Measurements from ENCODE around the gene SEC16A. TPM values are rescaled to one million over a fixed set of nuclear protein-coding genes. Genes with fewer than 3 reads are reported as not detected.

SEC16A gene, protein sequence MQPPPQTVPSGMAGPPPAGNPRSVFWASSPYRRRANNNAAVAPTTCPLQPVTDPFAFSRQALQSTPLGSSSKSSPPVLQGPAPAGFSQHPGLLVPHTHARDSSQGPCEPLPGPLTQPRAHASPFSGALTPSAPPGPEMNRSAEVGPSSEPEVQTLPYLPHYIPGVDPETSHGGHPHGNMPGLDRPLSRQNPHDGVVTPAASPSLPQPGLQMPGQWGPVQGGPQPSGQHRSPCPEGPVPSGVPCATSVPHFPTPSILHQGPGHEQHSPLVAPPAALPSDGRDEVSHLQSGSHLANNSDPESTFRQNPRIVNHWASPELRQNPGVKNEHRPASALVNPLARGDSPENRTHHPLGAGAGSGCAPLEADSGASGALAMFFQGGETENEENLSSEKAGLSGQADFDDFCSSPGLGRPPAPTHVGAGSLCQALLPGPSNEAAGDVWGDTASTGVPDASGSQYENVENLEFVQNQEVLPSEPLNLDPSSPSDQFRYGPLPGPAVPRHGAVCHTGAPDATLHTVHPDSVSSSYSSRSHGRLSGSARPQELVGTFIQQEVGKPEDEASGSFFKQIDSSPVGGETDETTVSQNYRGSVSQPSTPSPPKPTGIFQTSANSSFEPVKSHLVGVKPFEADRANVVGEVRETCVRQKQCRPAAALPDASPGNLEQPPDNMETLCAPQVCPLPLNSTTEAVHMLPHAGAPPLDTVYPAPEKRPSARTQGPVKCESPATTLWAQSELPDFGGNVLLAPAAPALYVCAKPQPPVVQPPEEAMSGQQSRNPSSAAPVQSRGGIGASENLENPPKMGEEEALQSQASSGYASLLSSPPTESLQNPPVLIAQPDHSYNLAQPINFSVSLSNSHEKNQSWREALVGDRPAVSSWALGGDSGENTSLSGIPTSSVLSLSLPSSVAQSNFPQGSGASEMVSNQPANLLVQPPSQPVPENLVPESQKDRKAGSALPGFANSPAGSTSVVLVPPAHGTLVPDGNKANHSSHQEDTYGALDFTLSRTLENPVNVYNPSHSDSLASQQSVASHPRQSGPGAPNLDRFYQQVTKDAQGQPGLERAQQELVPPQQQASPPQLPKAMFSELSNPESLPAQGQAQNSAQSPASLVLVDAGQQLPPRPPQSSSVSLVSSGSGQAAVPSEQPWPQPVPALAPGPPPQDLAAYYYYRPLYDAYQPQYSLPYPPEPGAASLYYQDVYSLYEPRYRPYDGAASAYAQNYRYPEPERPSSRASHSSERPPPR (N-terminal part only)
- total RNA-seq: 44.6 and 56.2 TPM in 2 replicates

DNA sequence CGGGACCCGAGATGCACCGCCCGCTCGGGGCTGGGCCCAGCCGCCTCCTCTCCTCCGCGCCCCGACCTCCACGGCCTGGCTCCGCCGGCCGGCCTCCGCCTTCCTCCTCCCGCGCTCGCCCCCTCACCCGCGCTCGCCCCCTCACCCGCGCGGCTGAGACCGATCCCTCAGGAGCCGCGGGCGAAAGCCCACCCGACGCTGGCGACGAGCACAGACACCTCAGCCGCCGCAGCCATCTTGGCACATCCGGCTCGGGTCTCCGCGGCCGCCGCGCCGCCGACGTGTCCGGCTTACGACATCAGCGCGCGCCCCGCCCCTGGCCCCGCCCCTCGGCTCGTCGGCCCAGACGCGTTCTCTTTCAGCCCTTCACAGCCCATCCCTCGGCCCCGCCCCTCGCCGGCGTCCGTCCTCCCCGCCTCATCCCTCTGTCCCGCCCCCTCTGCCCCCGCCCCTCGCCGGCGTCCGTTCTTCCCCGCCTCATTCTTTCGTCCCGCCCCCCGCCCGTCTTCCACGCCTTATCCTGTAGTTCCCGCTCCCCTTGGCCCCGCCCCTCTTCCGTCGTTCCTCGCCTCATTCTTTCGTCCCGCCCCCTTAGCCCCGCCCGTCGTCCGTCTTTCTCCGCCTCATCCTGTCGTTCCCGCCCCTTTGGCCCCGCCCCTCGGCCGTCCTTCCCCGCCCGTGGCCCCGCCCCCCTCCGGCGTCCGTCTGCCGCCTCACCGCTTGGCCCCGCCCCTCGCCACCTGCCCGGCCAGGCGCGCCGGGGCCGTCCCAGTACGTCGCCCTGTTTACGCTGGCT, at the start of gene SEC16A:
Gene SEC16A, minus strand, starts transcription at position 248 of the 796 bp plus-strand sequence. CDS start 5,425 bp downstream, outside the sequence.

DNA sequence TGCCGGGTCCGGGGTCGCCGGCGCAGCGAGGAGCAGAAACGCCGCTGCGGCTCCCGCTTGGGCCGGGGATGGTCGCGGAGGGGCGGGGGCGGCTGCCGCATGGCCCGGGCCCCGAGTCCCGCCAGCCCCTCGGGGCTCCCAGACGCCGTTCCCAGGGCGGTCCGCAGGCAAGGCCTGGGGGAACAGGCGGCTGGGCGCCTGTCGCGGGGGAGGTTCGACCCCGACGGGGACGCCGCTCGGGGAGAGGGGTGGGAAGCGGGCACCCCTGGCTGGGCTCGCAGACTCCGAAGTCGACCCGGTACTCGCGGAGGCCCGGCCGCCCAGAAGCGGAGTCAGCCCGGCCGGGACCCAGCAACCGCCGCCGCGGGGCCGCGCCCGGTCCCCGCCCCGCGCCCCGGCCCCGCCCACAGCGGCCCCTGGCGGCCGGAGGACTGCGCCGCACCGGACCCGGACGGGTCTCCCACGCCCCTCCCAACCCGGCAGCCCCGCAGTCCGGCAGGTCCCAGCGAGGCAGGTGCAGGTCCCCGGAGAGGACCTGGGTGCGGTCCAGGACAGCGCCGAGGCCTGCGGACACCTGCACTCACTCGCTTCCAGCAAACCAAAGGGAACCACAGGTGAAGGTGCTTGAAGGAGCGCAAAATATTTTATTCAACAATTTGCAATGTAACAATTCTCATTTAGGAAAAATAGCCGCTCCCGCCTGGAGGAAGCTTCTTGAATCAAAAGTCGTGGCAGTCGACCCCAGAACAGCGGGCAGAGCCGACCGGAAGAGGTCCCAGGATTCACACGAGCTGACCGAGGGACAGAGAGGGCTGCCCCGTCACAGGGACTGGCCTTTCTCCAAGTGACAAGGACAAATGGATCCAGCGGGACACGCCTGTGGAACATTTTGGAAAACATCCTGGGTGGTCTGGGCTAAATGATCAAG, 43.1 kb downstream of the SEC16A start, which contains the start of gene INPP5E:
Gene INPP5E, minus strand, starts transcription at position 365 of the 928 bp plus-strand sequence. CDS start 426 bp downstream, outside the sequence.

DNA sequence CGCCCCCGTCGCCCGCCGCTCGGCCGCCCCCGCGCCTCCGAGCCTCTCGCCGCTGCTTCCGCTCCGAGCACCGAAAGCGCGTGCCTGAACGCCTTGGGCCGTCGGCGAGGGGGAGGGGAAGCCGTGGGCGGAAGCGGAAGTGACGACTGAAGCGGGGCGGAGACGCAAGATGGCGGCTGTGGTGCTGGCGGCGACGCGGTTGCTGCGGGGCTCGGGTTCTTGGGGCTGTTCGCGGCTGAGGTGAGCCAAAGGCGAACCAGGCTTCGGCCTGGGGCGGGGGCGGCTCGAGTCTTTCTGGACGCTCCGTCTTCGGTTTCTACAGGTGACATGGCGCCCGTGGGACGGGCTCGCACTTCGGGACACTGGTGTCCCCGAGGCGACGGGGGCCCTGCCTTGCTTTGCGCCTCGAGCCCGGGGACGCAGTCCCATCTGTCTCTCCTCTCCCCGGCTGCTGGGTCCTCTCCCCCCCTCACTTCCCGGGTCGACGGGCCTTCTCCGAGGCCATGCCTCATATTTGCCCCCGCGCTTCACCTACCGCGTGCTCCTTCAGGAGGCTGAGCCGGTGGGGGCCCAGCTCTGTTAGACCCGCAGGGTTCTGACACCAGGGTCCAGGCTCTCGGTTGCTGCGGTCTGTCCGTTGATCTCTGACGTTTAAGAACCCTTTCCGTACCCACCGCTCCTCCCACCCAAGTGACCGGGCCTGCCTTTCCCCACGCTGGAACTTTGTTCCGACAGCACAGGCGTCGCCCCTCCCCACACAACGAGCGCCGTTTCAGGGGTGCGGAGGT, 72.1 kb downstream of the SEC16A start, which contains the start of the genes ENTR1 and PMPCA:
Gene ENTR1, minus strand, starts transcription at position 115 of the 788 bp plus-strand sequence. CDS start 217 bp downstream, outside the sequence.
Gene PMPCA, plus strand, starts transcription at position 159 of the 788 bp plus-strand sequence. Its CDS starts 11 bp downstream, at position 170.

DNA sequence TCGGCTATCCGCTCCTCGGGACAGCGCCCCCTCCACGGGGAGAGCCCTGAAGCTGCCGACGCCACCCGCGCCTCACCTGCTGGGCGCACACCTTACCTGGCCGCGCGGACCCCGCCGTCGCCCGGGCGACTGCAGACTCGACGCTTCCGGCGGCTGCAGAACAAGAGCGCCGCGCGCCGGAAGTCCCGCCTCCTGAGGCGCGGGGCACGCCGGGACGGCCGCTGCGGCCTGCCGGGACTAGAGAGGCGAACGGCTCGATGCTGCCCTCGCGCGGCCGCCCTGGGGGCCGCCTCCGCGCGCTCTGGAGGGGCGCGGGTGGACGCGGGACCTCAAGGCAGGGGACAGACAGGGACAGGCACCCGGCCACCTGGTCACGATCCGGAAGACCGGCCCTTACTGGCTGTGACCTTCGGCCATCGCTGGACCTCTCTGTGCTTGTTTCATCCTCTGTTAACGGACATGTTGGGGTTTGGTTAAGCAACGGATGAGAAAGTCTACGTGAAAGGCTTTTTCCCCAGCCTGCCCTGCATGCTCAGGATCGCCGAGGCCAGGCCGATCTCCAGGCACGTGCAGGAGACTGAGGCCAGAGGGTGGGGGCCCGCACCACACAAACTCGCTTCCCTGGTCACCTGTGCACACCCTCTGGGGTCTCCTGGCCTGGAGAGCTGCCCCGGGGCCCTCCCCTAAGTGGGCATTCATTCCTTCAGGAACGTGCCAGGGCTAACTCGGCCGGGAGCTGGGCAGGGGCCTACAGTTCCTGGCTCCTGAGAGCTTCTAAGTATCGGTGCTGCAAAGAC, 82.6 kb downstream of the SEC16A start, which contains the start of gene SNAPC4:
Gene SNAPC4, minus strand, starts transcription at position 133 of the 797 bp plus-strand sequence. CDS start 1,742 bp downstream, outside the sequence.

Other genes starting within 250 kb of the SEC16A start
- gene QSOX2, start 237.2 kb downstream of the SEC16A start, total RNA-seq: 14.6 and 22.3 TPM in 2 replicates
- gene CCDC187, start 178.9 kb downstream of the SEC16A start, total RNA-seq: 0.25 TPM in 1 of 2 replicates, not detected in the other
- gene GPSM1, start 155.5 kb downstream of the SEC16A start, total RNA-seq: 37.3 and 65.5 TPM in 2 replicates
- 20.8 and 41.2 TPM in 2 replicates for gene DNLZ, start 119.3 kb downstream of the SEC16A start, total RNA-seq
- gene CARD9, start 109.4 kb downstream of the SEC16A start, total RNA-seq: under 0.01 and 0.76 TPM in 2 replicates
- gene SNAPC4, start 82.9 kb downstream of the SEC16A start, total RNA-seq: 9.0 and 10.8 TPM in 2 replicates
- 53.6 and 57.8 TPM in 2 replicates for gene ENTR1, start 72.4 kb downstream of the SEC16A start, total RNA-seq
- gene PMPCA, start 72.4 kb downstream of the SEC16A start, total RNA-seq: 52.6 and 59.6 TPM in 2 replicates
- gene INPP5E, start 43.2 kb downstream of the SEC16A start, total RNA-seq: 13.6 and 14.3 TPM in 2 replicates
- gene NOTCH1, start 63.0 kb upstream of the SEC16A start, total RNA-seq: 23.0 and 36.0 TPM in 2 replicates
- gene EGFL7, start 179.9 kb upstream of the SEC16A start, total RNA-seq: 20.4 and 27.0 TPM in 2 replicates
- 59.6 and 67.2 TPM in 2 replicates for gene AGPAT2, start 204.4 kb upstream of the SEC16A start, total RNA-seq
- gene DIPK1B, start 229.5 kb upstream of the SEC16A start, total RNA-seq: 8.3 and 18.1 TPM in 2 replicates